Renal cortical epithelial cell (primary cell): ENCODE measurements around the gene ANKS1B. TPM values are rescaled to one million over a fixed set of nuclear protein-coding genes. Genes with fewer than 3 reads are reported as not detected.
"Not testable (repeated sequence)": the region's sequence is repeated elsewhere in the genome, so short reads cannot be mapped to it uniquely, and the experiment has no call there.

Experiments
- DNase-seq: peaks from one replicate; pipeline ENCODE4 v3.0.0-alpha.2; 2011; ENCODE audit warnings: low read depth
- total RNA-seq: library from RNA; depleted of rRNA; stranded (reverse); fragments of >200 nt; gene quantifications from 2 replicates; pipeline ENCODE4 v1.2.3, GENCODE V29; 2014

Gene ANKS1B
- total RNA-seq, 1 donor from 2014 or later = 6.9 TPM

DNA sequence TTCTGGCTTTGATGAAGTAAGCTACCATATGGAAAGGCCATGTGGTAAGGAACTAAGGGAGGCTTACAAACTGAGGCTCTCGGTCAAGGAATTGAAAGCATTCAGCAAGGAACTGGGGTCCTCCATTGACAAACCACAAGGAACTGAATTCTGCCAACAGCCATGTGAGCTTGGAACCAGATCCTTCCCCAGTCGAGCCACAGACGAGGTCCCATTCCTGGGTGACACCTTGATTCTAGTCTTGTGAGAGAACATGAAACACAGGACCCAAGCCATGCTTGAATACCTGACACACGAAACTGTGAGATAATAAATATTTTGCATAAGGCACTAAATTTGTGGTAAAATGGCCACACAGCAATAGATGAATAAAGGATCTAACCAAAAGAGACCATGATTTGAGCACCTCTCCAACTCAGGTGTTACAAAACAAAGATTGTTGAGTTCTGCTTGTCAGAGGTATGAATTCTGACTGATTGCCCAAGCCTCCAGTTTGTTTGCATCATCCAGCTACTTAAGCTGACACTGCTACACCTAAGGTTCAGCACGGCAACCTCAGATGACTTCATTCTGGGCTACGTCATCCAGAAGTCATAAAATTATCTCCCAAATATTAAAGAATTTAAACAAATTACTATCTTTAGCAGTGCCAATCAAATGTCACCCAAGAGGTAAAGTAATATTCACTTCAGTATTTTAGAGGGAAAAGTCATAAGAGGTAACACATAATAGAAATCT, 277.8 kb downstream of the ANKS1B start:
- no peak for DNase-seq

DNA sequence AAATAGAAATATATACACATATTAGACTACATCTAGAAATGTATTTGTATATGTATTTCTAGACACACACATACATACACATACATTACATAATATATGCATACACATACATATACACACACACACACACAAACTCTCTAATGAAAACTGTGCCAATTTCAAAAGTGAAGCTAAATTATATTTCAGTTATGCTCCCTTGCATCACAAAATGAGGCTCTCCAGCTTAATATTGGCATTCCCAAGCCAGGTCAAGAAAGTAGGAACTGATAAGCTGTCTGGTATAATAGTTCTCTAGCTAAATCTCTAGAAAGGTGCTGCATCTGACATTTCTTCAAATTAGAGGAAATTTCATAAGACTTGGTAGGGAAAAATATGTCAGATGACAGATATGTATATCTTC, 280.3 kb downstream of the ANKS1B start:
- no peak for DNase-seq

DNA sequence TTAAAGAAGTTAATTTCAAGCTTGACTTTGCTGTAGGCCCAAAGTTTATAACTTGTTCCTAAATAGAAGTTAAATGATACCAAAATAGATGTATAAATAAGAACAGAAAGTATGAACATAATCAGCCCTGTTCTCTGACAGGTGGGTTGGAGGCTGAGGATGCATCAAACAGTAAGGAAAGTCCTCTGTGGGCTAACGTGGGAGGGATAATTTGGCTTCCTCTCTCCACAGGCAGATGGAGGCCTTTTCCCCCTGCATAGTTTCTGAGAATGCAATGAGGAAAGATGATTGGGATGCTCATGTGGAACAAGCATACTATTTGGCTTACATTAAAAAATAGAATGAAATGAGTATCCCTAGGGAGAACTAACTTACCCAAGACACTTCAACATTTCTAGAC, 280.7 kb downstream of the ANKS1B start:
- DNase-seq = no peak

DNA sequence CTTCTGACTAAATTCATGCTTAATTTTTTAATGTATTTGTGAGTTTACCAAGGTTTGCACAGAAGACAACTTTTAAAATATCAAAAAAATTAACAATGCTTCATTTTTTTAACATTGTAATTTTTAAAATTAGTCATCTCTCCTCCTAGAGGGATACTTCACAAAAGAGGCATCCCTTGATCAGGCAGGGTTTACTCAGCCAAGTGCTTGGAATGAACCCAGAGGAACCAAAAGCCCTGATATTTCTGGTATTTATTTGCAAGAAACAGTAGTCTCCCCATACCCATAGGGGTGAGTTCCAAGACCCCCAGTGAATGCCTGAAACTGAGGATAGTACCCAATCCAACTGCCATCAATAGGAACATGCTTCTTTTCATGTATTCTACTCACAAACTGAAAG, 284.7 kb downstream of the ANKS1B start:
- no peak for DNase-seq

DNA sequence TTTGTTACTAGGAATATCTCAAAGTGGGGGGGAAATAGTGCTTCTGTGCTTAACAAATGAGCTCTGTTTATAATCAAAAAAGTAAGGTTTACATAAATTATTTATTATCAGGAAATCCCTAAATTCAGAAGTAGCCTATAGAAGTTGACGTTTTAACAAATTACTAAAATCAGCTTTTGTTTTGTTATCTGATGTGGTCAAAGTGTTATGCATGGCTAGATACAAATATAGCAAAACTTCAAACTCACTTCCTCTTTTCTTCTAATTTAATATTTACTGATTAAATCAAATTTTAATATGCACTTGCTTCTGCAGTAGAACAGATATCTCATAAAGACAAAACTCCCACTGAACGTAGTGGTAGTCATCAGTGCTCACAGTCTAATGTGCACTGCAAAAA, 289.7 kb downstream of the ANKS1B start:
- no peak for DNase-seq

DNA sequence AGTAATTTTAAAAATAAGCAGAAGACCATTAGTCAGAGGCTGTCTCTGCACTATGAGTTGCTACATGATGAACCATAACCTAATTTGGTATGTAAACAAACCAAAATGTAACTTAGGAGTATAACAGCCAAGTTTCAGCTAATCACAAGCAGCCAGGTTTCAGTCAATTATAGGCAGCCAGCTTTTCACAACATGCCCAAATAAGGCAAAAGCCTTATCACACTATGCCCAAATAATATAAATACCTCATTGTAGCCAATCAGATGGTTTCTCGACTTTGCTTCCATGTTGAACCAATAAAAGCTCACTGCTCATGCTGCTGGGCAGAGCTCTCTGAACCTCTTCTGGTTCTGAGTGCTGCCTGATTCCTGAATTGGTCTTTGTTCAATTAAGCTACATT, 298.6 kb downstream of the ANKS1B start:
- DNase-seq = no peak

DNA sequence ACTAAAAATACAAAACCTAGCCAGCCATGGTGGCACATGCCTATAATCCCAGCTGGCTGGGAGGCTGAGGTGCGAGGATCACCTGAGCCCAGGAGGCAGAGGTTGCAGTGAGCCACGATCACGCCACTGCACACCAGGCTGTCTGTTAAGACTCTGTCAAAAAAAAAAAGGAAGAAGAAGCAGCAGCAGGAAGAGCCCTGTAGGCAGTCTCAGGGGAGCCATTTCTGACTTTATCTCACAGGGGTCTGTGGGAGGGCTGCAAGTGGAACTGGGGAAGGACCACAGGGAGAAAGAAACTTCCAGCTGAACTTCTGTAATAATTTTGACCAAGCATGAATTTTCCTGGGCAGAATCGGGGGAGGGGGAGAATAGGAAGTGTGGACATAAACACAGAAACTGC, 304.5 kb downstream of the ANKS1B start:
- no peak for DNase-seq

DNA sequence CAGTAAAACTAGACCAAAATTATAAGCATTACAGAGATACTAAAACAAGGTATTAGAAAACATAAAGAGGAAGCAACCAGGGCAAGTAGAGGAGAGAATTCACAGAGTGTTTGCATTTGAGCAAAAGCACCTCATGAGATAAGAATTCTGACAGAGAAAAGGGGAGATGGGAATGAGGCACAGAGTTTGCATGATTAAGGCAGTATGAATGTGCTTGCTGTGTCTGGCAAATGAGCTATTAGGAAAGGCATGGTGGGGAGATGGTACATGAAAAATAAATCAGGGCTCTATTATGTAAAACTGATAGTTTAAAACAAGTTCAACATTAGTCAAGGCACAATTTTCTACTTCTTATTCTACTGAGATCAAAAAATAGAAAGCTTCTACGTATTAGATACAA, 314.1 kb downstream of the ANKS1B start:
- DNase-seq = peak; percentile 4

DNA sequence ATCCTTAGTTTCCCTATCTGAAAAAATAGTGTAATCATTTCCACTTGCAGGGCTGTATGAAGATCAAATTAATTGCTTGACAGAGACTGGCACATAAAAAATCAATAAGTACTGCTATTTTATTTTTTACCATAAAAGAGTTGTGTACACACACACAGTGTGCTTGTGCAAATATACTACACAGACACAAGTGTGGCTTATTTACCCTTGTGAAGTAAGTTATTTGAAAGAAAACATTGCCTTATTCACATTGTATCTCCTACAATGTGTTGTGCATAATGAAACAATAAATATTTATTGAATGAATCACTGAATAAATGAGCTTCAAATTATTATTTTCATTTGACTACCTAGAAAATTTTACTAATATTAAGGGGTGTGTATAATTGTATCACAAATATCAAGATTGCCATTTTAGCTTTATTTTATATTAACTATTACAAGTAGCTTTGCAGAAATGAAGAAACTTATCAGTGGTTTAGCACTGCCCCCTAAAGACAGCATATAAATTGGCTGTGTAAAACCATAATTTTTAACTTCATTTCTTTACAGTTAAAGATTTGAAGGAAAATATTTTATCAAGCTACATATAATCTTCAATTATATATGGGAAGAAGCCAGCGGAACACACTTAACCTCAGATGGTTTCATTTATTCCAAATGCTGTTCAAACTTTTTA, 325.9 kb downstream of the ANKS1B start:
- peak; percentile 37 for DNase-seq

DNA sequence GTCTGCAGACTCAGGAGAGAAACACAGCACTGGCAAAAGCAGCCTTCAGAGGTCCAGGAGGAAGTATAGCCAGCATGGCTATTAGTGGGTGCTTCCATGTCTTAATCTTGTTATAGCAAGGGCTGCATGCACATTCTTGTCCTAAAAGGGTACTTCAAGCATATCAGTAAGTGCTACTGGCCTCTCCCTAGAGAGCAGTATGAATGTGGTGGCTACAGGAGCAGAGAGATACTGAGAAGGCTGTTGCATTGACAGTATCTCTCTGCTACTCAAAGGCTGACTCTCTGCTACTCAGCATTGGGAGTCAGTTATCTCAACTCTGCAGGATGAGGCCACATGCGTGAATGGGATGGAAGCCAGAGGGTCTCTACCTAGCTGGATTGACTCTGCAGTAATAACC, 335.2 kb downstream of the ANKS1B start:
- DNase-seq = no peak

DNA sequence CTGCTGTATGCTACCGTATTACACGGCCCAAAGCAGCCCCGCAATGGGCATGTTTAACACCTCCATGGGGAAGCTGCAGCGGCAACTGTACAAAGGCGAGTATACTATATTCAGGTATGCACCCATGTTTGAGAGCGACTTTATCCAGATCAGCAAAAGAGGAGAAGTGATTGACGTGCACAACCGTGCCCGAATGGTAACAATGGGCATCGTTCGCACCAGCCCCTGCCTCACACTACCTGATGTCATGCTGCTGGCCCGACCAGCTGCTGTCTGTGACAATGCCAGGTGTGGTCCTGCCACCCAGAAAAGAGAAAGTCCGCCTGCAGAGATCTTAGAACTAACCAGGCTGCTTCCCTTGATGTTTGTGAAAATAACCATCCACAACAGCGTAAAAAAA, 336.6 kb downstream of the ANKS1B start:
- DNase-seq = no peak

DNA sequence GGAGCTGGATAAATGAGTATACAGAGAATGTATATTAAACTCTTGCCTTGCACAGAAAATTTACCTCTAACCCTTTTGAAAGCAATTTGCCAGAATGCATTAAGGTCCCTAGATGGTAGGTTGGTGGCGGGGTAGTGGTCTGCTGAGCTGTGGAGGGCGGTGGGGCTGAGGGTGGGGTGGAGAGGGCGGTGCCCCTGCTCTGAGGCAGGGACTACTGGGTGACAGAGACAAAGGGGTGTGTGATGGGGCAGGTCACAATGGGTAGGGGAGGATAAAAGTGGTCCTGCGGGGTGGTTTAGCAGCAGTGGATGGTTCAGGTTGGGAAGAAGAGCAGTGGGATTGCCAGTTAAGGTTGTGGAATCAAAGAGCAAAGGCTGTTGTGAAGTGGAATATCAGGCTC, 337.3 kb downstream of the ANKS1B start, which contains the start of gene GARIN6:
TSS of gene GARIN6 (plus strand) at position 301 of the 400 bp plus-strand sequence. CDS start 422 bp downstream, outside the sequence.
- no peak for DNase-seq

DNA sequence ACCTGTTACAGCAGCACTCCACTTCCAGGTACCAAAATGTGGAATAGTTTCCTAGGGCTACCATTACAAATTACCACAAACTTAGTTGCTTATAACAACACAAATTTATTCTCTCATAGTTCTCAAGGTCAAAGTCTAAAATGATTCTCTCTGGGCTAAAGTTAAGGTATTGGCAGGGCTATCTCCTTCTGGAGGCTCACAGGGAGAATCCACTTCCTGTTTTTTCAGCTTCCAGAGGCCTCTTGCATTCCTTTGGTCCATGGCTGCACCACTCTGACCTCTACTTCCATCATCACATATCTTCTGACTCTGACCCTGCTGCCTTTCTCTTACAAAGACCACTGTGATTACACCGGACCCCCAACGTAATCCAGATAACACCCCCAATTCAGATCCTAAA, 340.1 kb downstream of the ANKS1B start:
- no peak for DNase-seq

DNA sequence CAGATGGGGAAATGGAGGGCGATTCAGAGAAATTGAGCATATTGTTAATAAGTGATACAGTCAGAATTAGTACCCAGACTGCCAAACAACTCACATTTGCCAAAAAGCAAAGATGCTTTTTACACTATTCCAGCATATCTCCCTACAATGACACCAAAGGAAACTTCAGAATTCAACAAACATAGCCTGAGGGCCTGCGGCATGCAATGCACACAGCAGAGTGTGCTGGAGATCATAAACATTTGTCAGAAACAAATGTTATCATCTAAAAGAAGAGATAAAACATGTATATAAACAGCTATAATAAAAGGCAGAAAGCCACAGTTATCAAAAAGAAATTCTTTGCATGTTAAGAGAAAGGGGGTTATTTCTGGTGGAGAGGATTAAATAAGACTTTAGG, 357.3 kb downstream of the ANKS1B start:
- DNase-seq = no peak

DNA sequence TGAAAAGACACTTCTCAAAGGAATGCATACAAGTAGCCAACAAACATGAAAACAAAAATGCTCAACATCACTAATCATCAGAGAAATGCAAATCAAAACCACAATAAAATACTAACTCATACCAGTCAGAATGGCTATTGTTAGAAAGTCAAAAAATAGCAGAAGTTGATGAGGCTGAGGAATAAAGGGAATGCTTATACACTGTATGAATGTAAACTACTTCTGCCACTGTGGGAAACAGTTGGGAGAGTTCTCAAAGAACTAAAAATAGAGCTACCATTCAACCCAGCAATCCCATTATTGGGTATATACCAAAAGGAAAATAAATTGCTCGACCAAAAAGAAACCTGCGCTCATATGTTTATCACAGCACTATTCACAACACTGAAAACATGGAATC, 360.1 kb downstream of the ANKS1B start:
- DNase-seq = not testable (repeated sequence)

DNA sequence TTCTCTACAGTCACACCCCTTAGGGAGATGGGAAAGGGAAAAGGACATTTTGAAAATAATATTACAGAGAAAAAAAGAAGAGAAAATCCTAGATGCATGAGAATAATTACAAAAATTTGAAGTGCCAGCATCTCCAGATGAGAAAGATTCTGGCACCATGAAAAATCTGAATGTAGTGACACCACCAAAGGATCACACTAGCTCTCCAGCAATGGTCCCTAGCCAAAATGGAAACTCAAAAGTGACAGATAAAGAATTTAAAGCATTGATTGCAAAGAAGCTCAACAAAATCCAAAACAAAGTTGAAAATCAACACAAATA, 364.6 kb downstream of the ANKS1B start:
- no peak for DNase-seq

DNA sequence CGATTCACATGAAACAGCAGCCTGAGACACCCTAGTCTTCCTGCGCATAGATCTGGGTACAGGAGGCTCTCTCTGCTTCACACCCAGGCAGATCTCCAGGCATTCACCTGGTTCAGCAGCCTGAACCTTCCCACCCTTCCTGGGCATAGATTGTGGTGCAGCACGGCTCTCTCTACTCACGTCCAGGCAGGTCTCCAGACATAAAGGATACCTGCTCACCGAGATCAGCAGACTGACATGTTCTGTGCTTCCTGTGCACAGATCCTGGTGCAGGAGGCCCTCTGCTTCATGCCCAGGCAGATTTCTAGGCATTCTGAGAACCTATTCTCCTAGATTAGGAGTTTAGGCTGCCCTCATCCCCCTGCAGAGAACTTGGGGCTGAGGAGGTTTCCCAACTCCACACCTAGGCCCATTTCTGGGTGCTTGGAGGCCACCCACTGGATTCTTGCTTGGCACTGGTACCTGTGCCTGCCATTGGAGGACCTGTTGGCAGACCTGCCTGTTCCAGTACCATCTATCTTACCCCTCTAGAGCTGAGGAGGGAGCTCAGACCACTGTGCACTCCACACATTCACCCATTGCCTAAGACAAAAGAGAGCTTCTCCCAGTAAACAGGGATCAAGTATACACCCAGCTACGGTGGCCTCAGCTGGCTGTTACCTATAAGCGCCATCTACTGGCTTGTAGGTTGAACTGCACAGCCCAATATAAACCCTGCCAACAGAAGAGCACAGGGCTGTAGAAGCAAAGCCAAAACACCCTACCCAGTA, 365.2 kb downstream of the ANKS1B start:
- DNase-seq = peak; percentile 52

DNA sequence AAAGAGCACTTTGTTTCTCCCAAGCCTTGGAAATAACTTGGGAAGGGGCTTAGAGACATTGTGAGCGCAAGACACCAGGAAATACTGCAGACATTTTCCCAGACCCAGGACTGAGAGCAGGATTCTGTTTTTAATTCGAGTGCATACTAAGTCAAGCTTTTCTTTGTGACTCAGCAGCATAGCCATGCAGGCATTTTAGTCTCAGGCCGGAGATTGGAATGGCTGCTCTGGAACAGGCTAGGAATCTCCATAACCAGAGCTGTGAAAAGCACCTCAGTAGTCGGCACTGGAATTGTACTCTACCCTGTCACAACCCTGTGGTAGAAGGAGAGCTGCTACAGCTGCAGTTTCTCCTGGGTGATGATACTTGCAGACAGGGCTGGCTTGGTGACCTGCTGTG, 366.1 kb downstream of the ANKS1B start:
- DNase-seq = peak; percentile 4

DNA sequence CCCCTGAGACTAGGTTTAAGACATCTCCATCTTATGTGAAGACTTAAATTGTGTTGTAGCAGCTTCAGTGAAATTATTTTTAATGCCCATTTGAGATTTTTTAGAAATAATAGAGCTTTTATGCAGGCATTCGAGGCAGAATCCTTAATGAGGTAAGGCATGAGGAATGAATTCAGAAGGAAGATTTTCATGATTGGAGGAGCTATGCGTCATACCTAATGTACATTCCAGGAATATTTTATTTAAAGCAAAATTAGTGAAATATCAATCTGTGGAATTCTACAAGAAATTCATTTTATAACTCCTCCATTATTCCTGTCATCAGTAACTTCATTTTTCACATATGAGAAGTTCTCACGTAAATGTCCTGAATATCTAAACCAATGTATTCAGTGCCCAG, 373.1 kb downstream of the ANKS1B start:
- no peak for DNase-seq

DNA sequence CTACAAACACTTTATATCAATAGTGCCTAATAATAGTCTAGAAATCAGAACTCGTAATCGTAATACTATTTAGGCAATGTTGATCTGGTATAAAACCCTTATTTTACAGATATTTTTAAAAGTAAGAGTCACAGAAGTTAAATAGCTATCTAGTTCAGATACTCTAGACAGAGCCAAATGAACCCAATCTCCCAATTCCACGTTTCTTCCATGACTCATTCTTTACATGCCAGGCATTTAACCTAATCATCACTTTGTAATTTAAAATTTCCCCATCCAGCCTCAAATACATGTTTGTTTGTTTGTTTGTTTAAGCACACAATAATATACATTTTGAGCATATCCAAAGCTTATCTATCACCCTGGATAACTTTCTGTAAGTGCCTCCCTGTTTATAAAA, 373.6 kb downstream of the ANKS1B start:
- DNase-seq = peak; percentile 5

DNA sequence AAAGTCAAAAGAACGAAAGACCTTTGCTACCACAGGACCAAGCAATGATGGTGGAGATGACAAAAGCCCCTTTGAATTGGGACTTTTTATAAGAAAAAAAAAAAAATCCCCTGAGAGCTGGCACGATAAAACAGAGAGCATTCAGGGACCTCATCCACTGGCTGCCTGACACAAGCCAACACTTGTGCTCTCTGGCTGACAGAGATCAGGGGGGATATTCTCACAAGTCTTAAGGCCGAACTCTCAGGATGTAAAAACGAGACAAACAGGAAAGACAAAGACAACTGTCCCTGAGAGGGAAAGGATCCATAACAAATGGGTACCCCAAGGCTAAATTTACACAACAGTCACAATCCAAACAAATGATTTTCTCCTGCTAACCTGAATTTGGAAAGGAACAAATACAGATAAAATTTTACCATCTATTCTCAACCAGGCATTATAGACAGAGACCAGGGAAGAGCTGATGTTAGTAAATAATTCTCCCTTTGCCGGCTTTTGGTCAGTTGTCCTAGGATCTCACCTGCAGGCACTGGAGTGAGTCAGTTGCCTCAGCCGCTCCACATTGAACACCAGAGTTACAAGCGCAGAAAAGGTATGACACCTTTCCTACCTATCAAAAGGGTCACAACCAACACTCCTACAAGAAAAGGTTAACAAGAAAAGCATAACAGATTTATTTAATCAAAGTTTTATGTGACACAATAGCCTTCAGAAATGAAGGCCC, 375.1 kb downstream of the ANKS1B start:
- DNase-seq = no peak

DNA sequence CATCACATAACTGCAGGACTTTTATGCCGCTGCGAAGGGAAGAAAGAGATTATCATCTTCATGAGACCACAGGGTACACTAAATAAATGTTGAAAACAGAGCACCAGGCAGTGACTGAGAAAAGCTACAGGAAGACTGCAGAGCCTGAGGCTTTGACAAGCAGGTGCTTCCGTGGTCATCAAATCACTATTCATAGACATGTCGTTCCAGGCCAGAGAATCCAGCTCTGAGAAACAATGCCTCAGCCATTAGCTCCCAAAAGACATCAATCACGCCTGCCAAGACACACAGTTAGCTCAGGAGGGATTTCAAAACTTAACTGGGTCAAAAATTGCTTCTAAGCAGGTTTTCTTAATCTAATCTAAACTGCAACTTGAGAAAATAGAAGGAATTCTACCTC, 384.3 kb downstream of the ANKS1B start:
- DNase-seq = peak; percentile 73
